Gastrocnemius medialis (tissue), 4 donors: ENCODE data around the gene PRKAA2. TPM values are rescaled to one million over a fixed set of nuclear protein-coding genes. Genes with fewer than 3 reads are reported as not detected.
A peak's percentile ranks its signal among the peaks of the same experiment; 100 is the strongest.

Source experiments
- ATAC-seq, 2 donors: fragments of 150-250 bp; one replicate each; pipeline ENCODE4 v1.9.1; 2016
- DNase-seq, 2 donors: peaks; one replicate each; pipeline ENCODE4 v3.0.0-alpha.2; 2019
- H3K27ac ChIP-seq, 4 donors: fragments of 200-600 bp; sonication (generic); 1 replicate in 1 of 4; 2 replicates in 3 of 4; pipeline ENCODE4 v1.5.1; 2016 to 2018; ENCODE audit warnings: mild to moderate bottlenecking in 2 of 4, moderate library complexity in 1 of 4
- H3K27me3 ChIP-seq, 3 donors: fragments of 200-600 bp; sonication (generic) in 2 of 3; 1 replicate in 1 of 3; 2 replicates in 2 of 3; pipeline versions ENCODE4 v1.5.1 to v1.6.0; 2016 to 2019; ENCODE audit warnings: mild to moderate bottlenecking in 1 of 3, moderate library complexity in 1 of 3
- H3K36me3 ChIP-seq, 2 donors: fragments of 200-600 bp; sonication (generic) in 1 of 2; one replicate each; pipeline ENCODE4 v1.5.1; 2017 to 2018
- H3K4me1 ChIP-seq, 2 donors: fragments of 200-600 bp; sonication (generic) in 1 of 2; one replicate each; pipeline ENCODE4 v1.5.1; 2016 to 2017; ENCODE audit warnings: mild to moderate bottlenecking in 2 of 2
- H3K4me3 ChIP-seq, 4 donors: fragments of 200-600 bp; sonication (generic) in 3 of 4; 1 replicate in 1 of 4; 2 replicates in 3 of 4; pipeline ENCODE4 v1.5.1; 2016 to 2019; ENCODE audit warnings: mild to moderate bottlenecking in 2 of 4
- H3K9me3 ChIP-seq, 3 donors: fragments of 200-600 bp; sonication (generic) in 2 of 3; 1 replicate in 1 of 3; 2 replicates in 2 of 3; pipeline ENCODE4 v1.5.1; 2016 to 2019
- POLR2A ChIP-seq, 2 donors: fragments of 450-650 bp; IDR thresholded peaks; one replicate each; pipeline ENCODE4 v1.6.1; 2017; ENCODE audit warnings: antibody characterized with exemption in 2 of 2, mild to moderate bottlenecking in 2 of 2, moderate library complexity in 2 of 2
- in situ Hi-C, 4 donors: fragments of 200-750 bp; cut with MboI; loops; one replicate each; pipeline versions ENCODE4 v1.15.0 to v1.8.0; 2017; ENCODE audit warnings: low sequenced_read_pairs in 4 of 4
- intact Hi-C: fragments of 100-400 bp; cut with DNase I; formaldehyde crosslinking; loops from one replicate; pipeline ENCODE4 v1.15.1; 2023; ENCODE audit warnings: low total_unique reads
- total RNA-seq, 4 donors: library from RNA; depleted of rRNA; stranded (reverse); fragments of >200 nt; gene quantifications; one replicate each; pipeline versions ENCODE4 v1.1.0 to v1.2.3, GENCODE V29; 2016
- TF ChIP-seq, protein P1 (sequence below), 5 experiments: fragments of 450-650 bp in 3 of 5; fragments of 200-600 bp in 2 of 5; sonication (generic) in 2 of 5; IDR thresholded peaks in 4 of 5; conservative IDR thresholded peaks in 1 of 5; 1 replicate in 4 of 5; 2 replicates in 1 of 5; pipeline ENCODE4 v1.5.1; 2016 to 2019; ENCODE audit warnings: antibody characterized with exemption in 5 of 5, mild to moderate bottlenecking in 3 of 5, moderate library complexity in 3 of 5

The PRKAA2 gene
- total RNA-seq, 4 donors from 2014 or later: 24.6 to 78.6 (median 70.9) TPM

GRCh38 chr1:56676571-56677035 lies 31.5 kb downstream of the PRKAA2 start:
- peak; percentile 94 to 96 for ATAC-seq
- Histone ChIP-seq H3K27me3 (no peaks in the 10 kb centered on the region), H3K9me3 (no peaks in the 10 kb centered on the region), H3K36me3 (no peaks in the 10 kb centered on the region), H3K4me3 (no peak overlapping the region), H3K27ac (peak overlapping the region; percentile 74 to 87 (median 84)), H3K4me1 (peaks cover 45 to 56% of the 10 kb centered on the region in 2 donors)
- in situ Hi-C loops (no loop called here), intact Hi-C loops (no loop called here)
- peak; percentile 10 to 40 for DNase-seq
- TF ChIP-seq, protein P1, sequence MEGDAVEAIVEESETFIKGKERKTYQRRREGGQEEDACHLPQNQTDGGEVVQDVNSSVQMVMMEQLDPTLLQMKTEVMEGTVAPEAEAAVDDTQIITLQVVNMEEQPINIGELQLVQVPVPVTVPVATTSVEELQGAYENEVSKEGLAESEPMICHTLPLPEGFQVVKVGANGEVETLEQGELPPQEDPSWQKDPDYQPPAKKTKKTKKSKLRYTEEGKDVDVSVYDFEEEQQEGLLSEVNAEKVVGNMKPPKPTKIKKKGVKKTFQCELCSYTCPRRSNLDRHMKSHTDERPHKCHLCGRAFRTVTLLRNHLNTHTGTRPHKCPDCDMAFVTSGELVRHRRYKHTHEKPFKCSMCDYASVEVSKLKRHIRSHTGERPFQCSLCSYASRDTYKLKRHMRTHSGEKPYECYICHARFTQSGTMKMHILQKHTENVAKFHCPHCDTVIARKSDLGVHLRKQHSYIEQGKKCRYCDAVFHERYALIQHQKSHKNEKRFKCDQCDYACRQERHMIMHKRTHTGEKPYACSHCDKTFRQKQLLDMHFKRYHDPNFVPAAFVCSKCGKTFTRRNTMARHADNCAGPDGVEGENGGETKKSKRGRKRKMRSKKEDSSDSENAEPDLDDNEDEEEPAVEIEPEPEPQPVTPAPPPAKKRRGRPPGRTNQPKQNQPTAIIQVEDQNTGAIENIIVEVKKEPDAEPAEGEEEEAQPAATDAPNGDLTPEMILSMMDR (IDR thresholded peaks at IDR 0.05 in 4 of 5, conservative IDR thresholded peaks at IDR 0.05 in 1 of 5): no peak
- TF ChIP-seq POLR2A (IDR thresholded peaks at IDR 0.05): peak in 1 of 2 donors; percentile 60

GRCh38 chr1:56683569-56683968 lies 38.5 kb downstream of the PRKAA2 start:
- DNase-seq: no peak
- Histone ChIP-seq H3K9me3 (no peaks in the 10 kb centered on the region), H3K27ac (peak overlapping the region in 1 of 4 donors; percentile 41), H3K36me3 (no peaks in the 10 kb centered on the region), H3K4me3 (no peak overlapping the region), H3K27me3 (no peaks in the 10 kb centered on the region), H3K4me1 (peaks cover 11 to 36% of the 10 kb centered on the region in 2 donors)
- in situ Hi-C loops: no loop called here
- TF ChIP-seq, protein P1 (IDR thresholded peaks at IDR 0.05 in 4 of 5, conservative IDR thresholded peaks at IDR 0.05 in 1 of 5): no peak
- no peak for TF ChIP-seq POLR2A (IDR thresholded peaks at IDR 0.05)
- intact Hi-C loops: no loop called here
- no peak for ATAC-seq

GRCh38 chr1:56686169-56686568 lies 41.1 kb downstream of the PRKAA2 start:
- in situ Hi-C loops: no loop called here
- Histone ChIP-seq H3K4me3 (no peak overlapping the region), H3K4me1 (peaks cover 16 to 36% of the 10 kb centered on the region in 2 donors), H3K9me3 (no peaks in the 10 kb centered on the region), H3K27ac (peak overlapping the region; percentile 38 to 52 (median 48)), H3K36me3 (no peaks in the 10 kb centered on the region), H3K27me3 (no peaks in the 10 kb centered on the region)
- ATAC-seq: no peak
- TF ChIP-seq POLR2A (IDR thresholded peaks at IDR 0.05): no peak
- TF ChIP-seq, protein P1 (IDR thresholded peaks at IDR 0.05 in 4 of 5, conservative IDR thresholded peaks at IDR 0.05 in 1 of 5): no peak
- intact Hi-C loops: loop anchor here (5.0 kb wide), 1 partner anchor 34 kb away; no protein-coding TSS in a partner anchor
- no peak for DNase-seq

DNA sequence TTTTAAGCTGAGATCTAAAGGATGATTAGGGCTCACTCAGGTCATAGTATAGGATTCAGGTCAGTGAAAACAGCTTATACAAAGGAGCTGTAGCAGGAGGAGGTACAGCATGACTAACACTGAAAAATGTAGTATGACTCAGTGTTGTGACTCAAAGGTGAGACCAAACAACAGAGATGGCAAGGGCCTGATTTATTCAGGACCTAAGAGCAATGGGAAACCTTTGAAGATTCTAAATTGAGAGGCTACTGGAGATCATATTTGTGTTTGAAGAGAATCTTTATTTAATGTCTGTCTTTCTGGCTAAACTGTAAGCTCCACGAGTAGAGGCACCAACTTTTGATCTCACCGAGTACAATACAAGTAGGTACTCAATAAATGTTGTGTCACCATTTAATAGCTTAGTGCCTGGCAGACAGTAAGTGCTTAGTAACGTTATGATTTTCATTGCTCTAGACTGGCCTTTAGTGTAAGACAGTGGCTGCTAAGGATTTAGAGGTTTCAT lies 43.5 kb downstream of the PRKAA2 start:
- Histone ChIP-seq H3K4me3 (no peak overlapping the region), H3K27me3 (no peaks in the 10 kb centered on the region), H3K9me3 (no peaks in the 10 kb centered on the region), H3K27ac (peak overlapping the region; percentile 70 to 76 (median 74)), H3K36me3 (no peaks in the 10 kb centered on the region), H3K4me1 (peaks cover 16 to 28% of the 10 kb centered on the region in 2 donors)
- ATAC-seq (peak; percentile 96 to 97), DNase-seq (no peak)
- TF ChIP-seq, protein P1 (IDR thresholded peaks at IDR 0.05 in 4 of 5, conservative IDR thresholded peaks at IDR 0.05 in 1 of 5): no peak
- no peak for TF ChIP-seq POLR2A (IDR thresholded peaks at IDR 0.05)
- in situ Hi-C loops (no loop called here), intact Hi-C loops (loop anchor here (5.0 kb wide), 1 partner anchor 36 kb away; no protein-coding TSS in a partner anchor)
